Measurements from ENCODE around the gene ZNF823. TPM values are rescaled to one million over a fixed set of nuclear protein-coding genes. Genes with fewer than 3 reads are reported as not detected.
"Not testable (repeated sequence)": the region's sequence is repeated elsewhere in the genome, so short reads cannot be mapped to it uniquely, and the experiment has no call there.

Gene ZNF823
- polyA plus RNA-seq, 1 donor from 2014 or later = 7.8 TPM

GRCh38 chr19:11680689-11681302 lies 58.0 kb downstream of the ZNF823 start:
- H2AFZ ChIP-seq (ENCODE audit: low read depth, low read length) = no peak overlapping the region

GRCh38 chr19:11678504-11678903 lies 60.2 kb downstream of the ZNF823 start:
- TF ChIP-seq SMC3 (conservative IDR thresholded peaks at IDR 0.05; ENCODE audit: poor library complexity) (no peak), RAD21 (conservative IDR thresholded peaks at IDR 0.05) (no peak), POLR2AphosphoS5 (IDR thresholded peaks at IDR 0.05) (no peak), TAF1 (IDR thresholded peaks at IDR 0.05; ENCODE audit: low read depth) (no peak), CTCF (IDR thresholded peaks at IDR 0.05; ENCODE audit: poor library complexity, severe bottlenecking) (no peak), MXI1 (conservative IDR thresholded peaks at IDR 0.05; ENCODE audit: poor library complexity, severe bottlenecking) (no peak), REST (IDR thresholded peaks at IDR 0.05; ENCODE audit: borderline replicate concordance) (no peak), EZH2 (IDR thresholded peaks at IDR 0.05; ENCODE audit: borderline replicate concordance, insufficient read depth, low read length, poor library complexity, severe bottlenecking) (no peak), EP300 (conservative IDR thresholded peaks at IDR 0.05; ENCODE audit: poor library complexity, severe bottlenecking) (no peak)
- no peak overlapping the region for H3K27ac ChIP-seq (ENCODE audit: low read length)
- H2AFZ ChIP-seq (ENCODE audit: low read depth, low read length) = no peak overlapping the region
- no peaks in the 10 kb centered on the region for H3F3A ChIP-seq (ENCODE audit: insufficient read depth, low read length, poor library complexity, severe bottlenecking)
- H3K4me2 ChIP-seq (ENCODE audit: low read length) = no peak overlapping the region
- H3K9me3 ChIP-seq (ENCODE audit: low read length) = peaks cover 3% of the 10 kb centered on the region
- H3K27me3 ChIP-seq (ENCODE audit: insufficient read depth, low read depth, low read length) = no peaks in the 10 kb centered on the region
- no peak overlapping the region for H3K9ac ChIP-seq (ENCODE audit: low read length)
- H4K20me1 ChIP-seq (ENCODE audit: insufficient read depth) = no peaks in the 10 kb centered on the region
- no peaks in the 10 kb centered on the region for H3K36me3 ChIP-seq (ENCODE audit: insufficient read depth, low read length)
- H3K79me2 ChIP-seq (replicated peaks; ENCODE audit: insufficient read depth, low read length) = no peaks in the 10 kb centered on the region
- no peak overlapping the region for H3K4me3 ChIP-seq (ENCODE audit: low read length)
- H3K9me2 ChIP-seq (ENCODE audit: insufficient read depth, low read length) = no peaks in the 10 kb centered on the region

More at GRCh38 chr19:11680689-11681302, 58.0 kb downstream of the ZNF823 start:
- Histone ChIP-seq H3K9me2 (ENCODE audit: insufficient read depth, low read length) (no peaks in the 10 kb centered on the region), H3K36me3 (ENCODE audit: insufficient read depth, low read length) (peaks cover 8% of the 10 kb centered on the region), H3K79me2 (replicated peaks; ENCODE audit: insufficient read depth, low read length) (no peaks in the 10 kb centered on the region), H4K20me1 (ENCODE audit: insufficient read depth) (no peaks in the 10 kb centered on the region), H3F3A (ENCODE audit: insufficient read depth, low read length, poor library complexity, severe bottlenecking) (no peaks in the 10 kb centered on the region), H3K9ac (ENCODE audit: low read length) (no peak overlapping the region), H3K4me3 (ENCODE audit: low read length) (no peak overlapping the region), H3K27ac (ENCODE audit: low read length) (no peak overlapping the region), H3K9me3 (ENCODE audit: low read length) (peaks cover 6% of the 10 kb centered on the region), H3K4me2 (ENCODE audit: low read length) (no peak overlapping the region), H3K27me3 (ENCODE audit: insufficient read depth, low read depth, low read length) (no peaks in the 10 kb centered on the region)
- TF ChIP-seq EP300 (conservative IDR thresholded peaks at IDR 0.05; ENCODE audit: poor library complexity, severe bottlenecking) = no peak
- TF ChIP-seq REST (IDR thresholded peaks at IDR 0.05; ENCODE audit: borderline replicate concordance) = no peak
- no peak for TF ChIP-seq RAD21 (conservative IDR thresholded peaks at IDR 0.05)
- TF ChIP-seq TAF1 (IDR thresholded peaks at IDR 0.05; ENCODE audit: low read depth) = no peak

- not testable (repeated sequence) for H3K9me3 ChIP-seq (ENCODE audit: low read length); H2AFZ ChIP-seq (ENCODE audit: low read depth, low read length); H3K36me3 ChIP-seq (ENCODE audit: insufficient read depth, low read length); H3K4me2 ChIP-seq (ENCODE audit: low read length); H3K9me2 ChIP-seq (ENCODE audit: insufficient read depth, low read length); H3K4me3 ChIP-seq (ENCODE audit: low read length); H3K27ac ChIP-seq (ENCODE audit: low read length); H3F3A ChIP-seq (ENCODE audit: insufficient read depth, low read length, poor library complexity, severe bottlenecking); H4K20me1 ChIP-seq (ENCODE audit: insufficient read depth); H3K27me3 ChIP-seq (ENCODE audit: insufficient read depth, low read depth, low read length); H3K9ac ChIP-seq (ENCODE audit: low read length); H3K79me2 ChIP-seq (replicated peaks; ENCODE audit: insufficient read depth, low read length)
These were observed 61.8 kb downstream of the ZNF823 start for GRCh38 chr19:11676661-11677600.
